HG02571 (cell line): ENCODE measurements around the gene LOXHD1.

Experiments used
- ATAC-seq: cut with Tn5 transposase; IDR thresholded peaks from one replicate; pipeline ENCODE4 v1.9.1; 2021; ENCODE audit warnings: mild to moderate bottlenecking, moderate library complexity; ENCODE audit not compliant: unreplicated experiment

The LOXHD1 gene

GRCh38 chr18:46427216-46427995 is 229.6 kb downstream of the LOXHD1 start:
- no peak for ATAC-seq
